Measurements from ENCODE around the gene LMO1. TPM values are rescaled to one million over a fixed set of nuclear protein-coding genes. Genes with fewer than 3 reads are reported as not detected.
A peak's percentile ranks its signal among the peaks of the same experiment; 100 is the strongest.

The LMO1 gene
- total RNA-seq, 1 donor from 2014 or later, result 2.0 TPM

- no peak for DNase-seq (ENCODE audit: low spot score in 2 of 2)
Measured at GRCh38 chr11:8209208-8209807, 54.4 kb downstream of the LMO1 start.

GRCh38 chr11:8207080-8208000 is 56.3 kb downstream of the LMO1 start:
- DNase-seq (ENCODE audit: low spot score in 2 of 2) (no peak), FAIRE-seq (no peak)

More at GRCh38 chr11:8209208-8209807, 54.4 kb downstream of the LMO1 start:
- FAIRE-seq, result no peak

DNA sequence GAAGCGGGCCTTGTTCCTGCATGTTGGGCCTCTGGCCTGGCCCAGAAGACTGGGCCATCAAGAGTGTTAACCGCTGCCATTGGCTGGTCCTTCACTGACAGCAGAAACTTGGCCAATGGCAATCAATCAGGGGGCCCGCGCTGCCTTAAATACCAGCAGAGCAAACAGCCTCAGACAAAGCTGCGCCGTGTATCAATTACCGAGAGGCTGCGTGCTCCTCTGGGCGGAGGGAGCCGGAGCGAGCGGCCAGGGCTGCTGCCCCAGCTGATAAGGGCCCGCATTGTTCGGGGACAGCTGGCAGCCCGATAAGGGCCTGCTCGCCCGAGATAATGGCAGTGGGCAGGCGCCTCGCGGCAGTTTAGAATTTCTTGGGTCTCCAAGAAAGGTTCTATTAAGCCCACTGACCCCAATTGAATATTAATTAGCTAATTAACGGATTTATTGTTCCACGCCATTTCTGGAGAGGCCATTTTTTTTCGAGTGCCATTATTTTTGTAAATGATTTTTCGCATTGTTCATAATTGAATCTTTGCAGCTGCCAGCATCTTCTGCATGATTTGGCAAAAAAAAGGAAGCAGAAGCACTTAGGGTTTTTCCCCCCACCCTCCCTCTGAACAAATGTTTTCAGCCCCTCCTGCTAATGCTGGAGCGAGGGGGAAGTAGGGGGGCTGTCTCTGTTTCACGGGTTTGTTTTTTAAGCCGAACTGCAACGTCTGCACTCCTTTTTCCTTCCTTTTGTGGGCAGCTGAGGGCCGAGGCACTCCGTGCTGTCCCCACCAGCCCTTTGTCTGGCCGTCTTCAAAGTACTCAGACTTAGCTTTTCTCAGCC is 57.2 kb downstream of the LMO1 start:
- DNase-seq (ENCODE audit: low spot score in 2 of 2) (peak; percentile 47 to 48), FAIRE-seq (no peak)

DNA sequence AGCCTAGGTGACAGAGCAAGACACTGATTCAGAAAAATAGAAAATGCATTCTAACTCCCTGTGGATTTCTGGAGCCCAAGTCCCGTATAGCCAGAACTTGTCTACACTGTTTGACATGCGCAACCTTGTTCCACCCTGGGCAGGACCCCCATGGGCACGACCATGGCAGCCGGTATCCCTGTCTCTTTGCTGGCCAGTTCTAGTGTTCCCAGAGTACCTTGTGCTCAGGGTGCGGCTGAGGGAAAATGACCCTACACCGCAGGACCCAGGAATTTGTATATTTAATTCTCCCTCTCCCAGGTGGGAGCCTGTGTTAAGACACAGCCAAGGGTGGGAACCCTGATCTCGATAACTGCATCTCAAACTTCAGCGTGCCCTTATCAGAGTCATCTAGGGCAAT is 58.1 kb downstream of the LMO1 start:
- FAIRE-seq, result no peak
- DNase-seq (ENCODE audit: low spot score in 2 of 2), result no peak

GRCh38 chr11:8204596-8204995 is 59.1 kb downstream of the LMO1 start:
- DNase-seq (ENCODE audit: low spot score in 2 of 2), result no peak
- FAIRE-seq, result no peak

- no peak for FAIRE-seq
- no peak for DNase-seq (ENCODE audit: low spot score in 2 of 2)
Measured at GRCh38 chr11:8204025-8204424, 59.7 kb downstream of the LMO1 start.

- DNase-seq (ENCODE audit: low spot score in 2 of 2) (no peak), FAIRE-seq (no peak)
Measured at GRCh38 chr11:8203414-8203715, 60.3 kb downstream of the LMO1 start.

DNA sequence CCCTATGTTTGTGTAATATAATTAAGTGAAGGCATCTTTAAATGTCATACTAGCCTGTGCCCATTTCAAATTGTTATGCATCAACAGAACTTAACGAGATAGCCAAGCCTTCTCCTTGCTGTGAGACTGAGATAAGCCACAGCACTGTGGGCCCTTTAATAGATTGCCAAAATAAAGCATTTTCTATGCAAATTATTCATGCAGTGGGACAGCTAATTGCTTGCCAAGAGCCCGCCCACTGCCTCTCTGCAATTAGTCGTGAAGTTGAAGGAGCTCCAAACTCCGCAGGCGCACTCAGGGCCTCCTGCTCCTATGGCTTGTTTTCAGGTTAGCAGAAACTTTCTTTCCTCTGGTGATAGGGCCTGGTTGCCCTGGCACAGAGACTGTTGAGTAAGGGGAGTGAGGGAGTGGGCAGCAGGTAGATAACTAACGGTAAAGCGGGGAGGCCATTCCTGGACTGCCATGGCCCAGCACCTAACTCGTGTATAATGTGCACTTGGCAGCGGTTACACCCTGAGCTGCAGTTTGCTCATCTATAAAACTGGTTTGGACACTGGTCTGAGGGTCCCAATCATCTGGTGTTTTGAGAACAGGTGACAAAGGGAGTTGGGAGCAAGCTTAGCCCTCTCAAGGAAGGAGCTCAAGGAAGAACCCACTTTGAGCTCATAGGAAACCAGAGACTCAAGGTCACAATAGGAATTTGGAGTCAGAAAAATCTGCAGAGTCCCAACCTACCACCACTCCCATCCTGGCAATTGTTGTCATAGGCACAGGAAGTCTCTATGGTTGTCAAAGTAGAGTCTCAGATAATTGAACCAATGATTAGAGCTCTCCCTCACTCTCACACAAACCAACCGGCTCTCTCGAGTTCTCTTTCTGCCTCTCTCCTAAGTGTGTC is 60.9 kb downstream of the LMO1 start:
- FAIRE-seq (no peak), DNase-seq (ENCODE audit: low spot score in 2 of 2) (no peak)

DNA sequence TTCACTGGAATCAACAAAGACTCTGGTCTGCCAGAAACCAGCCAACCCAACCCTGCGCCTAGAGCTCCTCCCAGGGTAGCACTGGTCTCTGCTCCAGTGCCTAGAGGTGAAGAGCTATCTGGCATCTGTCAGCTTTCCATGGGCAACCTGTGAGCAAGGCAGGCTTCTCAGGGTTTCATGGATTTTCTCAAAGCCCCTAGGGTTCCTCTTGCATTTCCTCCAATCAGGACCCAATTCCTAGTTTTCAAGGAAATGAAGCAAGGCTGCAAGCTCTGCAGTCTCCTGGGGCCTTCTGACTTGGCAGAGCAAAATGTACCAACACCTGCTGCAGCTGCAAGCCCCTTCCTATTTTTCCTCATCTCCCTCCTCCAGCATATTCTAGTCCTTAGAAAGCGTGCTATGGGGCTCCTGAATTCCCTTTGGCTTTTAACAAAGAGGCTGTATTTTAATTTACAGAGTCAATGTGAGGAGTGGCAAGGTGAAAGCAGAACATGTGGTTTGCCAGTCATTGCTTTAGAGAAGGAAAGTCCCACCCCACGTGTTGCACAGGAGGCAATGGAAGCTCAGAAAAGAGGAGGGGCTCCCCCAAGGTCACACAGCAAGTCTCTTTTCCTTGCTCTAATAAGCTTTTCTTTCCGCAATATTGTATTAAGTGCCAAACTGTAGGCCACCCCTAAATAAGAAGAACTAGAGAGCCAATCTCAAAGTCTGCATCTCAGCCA is 61.9 kb downstream of the LMO1 start:
- DNase-seq (ENCODE audit: low spot score in 2 of 2) (no peak), FAIRE-seq (no peak)

DNA sequence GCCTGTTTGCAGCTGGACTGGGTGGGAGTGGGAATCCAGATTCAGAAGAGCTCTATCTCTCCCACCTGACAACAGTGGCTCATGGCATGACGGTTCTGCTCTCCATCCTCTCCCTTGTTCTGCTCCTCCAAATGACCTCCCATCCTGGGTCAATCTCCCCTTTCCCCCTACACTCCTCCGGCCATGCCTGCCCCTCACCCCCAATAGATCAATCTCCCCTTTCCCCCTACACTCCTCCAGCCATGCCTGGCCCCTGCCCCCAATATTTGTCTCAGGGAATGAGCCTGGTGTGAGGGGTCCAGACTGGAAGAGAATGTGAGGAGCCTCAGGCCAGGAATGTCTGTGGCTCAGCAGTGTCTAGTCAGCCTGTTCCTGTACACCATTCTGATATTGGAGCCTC is 64.0 kb downstream of the LMO1 start:
- DNase-seq (ENCODE audit: low spot score in 2 of 2) (no peak), FAIRE-seq (no peak)

DNA sequence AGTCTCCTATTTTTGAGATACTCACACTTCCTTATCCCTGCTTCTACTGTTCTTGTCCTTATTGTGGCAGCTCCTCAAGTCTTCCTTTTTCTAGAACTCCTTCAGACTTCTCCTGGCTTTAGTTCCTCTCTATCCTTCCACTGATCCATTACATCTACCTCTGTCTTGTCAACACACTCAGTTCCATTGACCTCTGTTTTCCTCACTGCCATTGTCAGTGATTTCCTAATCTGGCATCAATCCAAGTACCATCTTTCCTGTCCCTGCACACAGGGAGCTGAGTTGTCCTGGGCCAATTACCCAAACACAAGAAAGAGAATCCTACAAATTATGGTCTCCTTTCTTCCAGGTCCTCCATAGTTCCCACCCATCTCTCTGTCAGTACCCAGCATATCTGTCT is 66.9 kb downstream of the LMO1 start:
- FAIRE-seq, result no peak
- DNase-seq (ENCODE audit: low spot score in 2 of 2), result no peak

GRCh38 chr11:8194956-8195355 is 68.7 kb downstream of the LMO1 start:
- no peak for FAIRE-seq
- no peak for DNase-seq (ENCODE audit: low spot score in 2 of 2)

GRCh38 chr11:8192896-8193209 is 70.8 kb downstream of the LMO1 start:
- FAIRE-seq (no peak), DNase-seq (ENCODE audit: low spot score in 2 of 2) (no peak)

GRCh38 chr11:8192016-8192895 is 71.4 kb downstream of the LMO1 start:
- peak; percentile 69 to 82 for DNase-seq (ENCODE audit: low spot score in 2 of 2)
- no peak for FAIRE-seq

GRCh38 chr11:8190431-8190830 is 73.2 kb downstream of the LMO1 start:
- DNase-seq (ENCODE audit: low spot score in 2 of 2), result no peak
- no peak for FAIRE-seq

DNA sequence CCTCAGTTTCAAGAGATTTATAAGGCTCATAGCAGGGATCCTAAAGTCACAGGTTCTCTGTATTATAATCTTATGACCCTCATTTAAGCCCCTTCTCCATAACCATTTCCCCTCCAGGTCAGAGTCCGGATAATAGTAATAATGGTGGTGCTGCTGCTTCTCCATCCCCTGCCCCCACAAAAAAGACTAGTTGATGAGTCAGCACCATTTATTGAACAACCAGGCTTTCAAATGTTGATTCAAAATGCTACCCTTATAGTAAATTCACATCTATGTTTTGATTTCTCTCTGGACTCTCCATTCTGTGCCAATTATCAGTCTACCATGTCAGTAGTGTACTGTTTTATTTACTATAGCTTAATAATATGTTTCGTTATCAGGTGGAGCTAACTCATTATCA is 77.2 kb downstream of the LMO1 start:
- DNase-seq (ENCODE audit: low spot score in 2 of 2) (no peak), FAIRE-seq (no peak)

- no peak for FAIRE-seq
Measured at GRCh38 chr11:8183111-8183510, 80.6 kb downstream of the LMO1 start.

GRCh38 chr11:8180469-8180868 is 83.2 kb downstream of the LMO1 start:
- DNase-seq (ENCODE audit: low spot score in 2 of 2) (no peak), FAIRE-seq (no peak)

More at GRCh38 chr11:8183111-8183510, 80.6 kb downstream of the LMO1 start:
- DNase-seq (ENCODE audit: low spot score in 2 of 2), result no peak

GRCh38 chr11:8178297-8178696 is 85.4 kb downstream of the LMO1 start:
- FAIRE-seq, result no peak
- no peak for DNase-seq (ENCODE audit: low spot score in 2 of 2)
